HG02642 (cell line): ENCODE data around the gene SS18.
"Not testable (repeated sequence)": the region's sequence is repeated elsewhere in the genome, so short reads cannot be mapped to it uniquely, and the experiment has no call there.

Source experiments
- ATAC-seq: cut with Tn5 transposase; IDR thresholded peaks from one replicate; pipeline ENCODE4 v1.9.1; 2021; ENCODE audit warnings: mild to moderate bottlenecking; ENCODE audit not compliant: unreplicated experiment, poor library complexity

The SS18 gene, protein sequence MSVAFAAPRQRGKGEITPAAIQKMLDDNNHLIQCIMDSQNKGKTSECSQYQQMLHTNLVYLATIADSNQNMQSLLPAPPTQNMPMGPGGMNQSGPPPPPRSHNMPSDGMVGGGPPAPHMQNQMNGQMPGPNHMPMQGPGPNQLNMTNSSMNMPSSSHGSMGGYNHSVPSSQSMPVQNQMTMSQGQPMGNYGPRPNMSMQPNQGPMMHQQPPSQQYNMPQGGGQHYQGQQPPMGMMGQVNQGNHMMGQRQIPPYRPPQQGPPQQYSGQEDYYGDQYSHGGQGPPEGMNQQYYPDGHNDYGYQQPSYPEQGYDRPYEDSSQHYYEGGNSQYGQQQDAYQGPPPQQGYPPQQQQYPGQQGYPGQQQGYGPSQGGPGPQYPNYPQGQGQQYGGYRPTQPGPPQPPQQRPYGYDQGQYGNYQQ

DNA sequence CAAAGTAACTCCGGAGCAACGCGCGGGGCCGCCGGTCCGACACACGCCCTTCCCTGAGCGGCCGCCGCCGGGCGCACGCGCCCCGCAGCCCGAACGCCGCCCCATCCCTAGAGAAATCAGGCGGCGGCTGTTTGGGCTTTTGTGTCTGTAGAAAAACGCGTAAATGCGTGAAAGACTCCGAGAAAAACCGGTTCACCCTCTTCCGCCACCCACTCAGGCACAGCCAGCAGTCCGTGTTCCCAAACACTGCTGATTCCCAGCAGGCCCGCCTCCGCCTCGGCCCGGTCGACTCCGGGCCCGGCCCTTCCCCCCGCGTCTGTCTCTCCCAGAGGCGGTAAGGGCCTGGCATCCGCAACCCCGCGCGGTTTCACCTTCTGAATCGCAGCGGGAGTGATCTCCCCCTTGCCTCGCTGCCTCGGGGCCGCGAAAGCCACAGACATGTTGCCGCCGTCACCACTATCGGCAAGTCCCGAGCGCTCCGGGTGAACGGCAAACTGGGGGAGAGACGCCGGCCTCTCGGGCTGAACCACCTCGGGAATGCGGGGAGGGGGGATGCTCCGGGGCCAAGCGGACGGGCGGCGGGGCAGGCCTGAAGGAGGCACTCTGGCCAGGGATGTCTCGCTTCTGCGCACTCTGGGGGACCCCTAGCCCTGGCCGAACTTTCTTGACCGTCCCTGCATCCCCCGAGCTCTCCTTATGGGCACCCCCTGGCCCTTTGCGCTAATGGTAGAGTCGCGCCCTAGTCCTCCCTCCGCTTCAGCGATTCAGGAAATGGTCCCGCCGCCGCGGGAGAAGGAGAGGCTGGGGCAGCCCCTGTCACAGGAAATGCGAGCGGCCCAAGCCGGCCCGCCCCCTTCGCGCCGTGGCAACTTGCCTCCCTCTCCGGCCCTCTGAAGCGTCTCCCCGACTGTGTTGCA, at the start of gene SS18:
SS18 (minus strand) TSS at position 484 of the 917 bp plus-strand sequence; CDS start at position 440, 44 bp downstream.
- ATAC-seq, result peak; percentile 82

DNA sequence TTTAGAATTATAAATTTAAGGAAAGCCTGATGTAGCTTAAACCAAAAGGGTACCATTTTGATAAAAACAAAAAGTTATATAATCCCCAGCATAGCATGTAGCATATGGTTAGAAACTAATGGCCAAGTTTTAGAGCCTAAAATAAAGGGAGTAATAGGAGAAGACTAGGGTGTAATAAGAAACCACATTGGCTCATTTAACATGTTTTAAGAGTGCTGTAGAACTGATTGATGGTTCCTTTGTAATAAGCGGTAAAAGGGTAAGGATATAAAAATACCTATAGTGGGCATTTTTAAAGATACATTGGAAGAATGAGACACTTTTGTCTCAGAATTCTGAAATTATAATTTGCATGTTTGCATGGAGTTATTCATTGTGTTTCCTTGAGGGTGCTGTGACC, 45.1 kb upstream of the SS18 start:
- ATAC-seq, result no peak

DNA sequence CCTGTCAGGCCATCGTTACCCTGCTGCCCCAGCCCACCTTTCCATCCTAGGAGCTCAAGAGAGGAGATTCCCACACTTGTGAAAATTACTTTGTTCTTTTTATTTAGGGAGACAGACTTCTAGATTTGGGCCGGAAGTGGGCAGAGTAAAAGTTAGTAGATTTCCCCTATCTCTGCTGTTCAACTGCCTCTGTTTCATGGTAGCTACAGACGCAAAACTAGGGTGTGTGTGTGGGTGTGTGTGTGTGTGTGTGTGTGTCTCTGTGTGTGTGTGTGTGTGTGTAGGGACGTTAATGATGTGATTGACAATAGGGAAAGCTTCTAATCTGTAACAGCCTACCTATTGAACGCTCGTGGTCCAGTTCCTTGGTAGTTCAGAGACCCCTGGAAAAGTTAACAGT, 43.7 kb upstream of the SS18 start:
- no peak for ATAC-seq

DNA sequence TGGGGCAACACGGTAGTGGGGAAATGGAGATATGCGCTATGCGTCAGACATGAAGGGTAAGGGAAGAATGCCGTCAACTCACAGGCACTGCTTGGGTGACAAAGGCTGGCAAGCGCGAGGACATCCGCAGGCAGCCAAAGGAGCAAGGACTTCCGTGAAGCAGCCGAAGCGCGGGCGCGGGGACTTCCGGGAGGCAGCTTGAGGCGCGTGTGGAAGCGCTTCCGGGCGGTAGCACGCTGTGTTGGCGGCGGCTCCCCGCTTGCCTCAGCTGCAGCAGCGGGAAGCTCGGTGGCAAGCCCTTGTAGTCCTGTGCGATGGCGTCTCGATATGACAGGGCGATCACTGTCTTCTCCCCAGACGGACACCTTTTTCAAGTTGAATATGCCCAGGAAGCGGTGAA, 43.2 kb upstream of the SS18 start, which contains the start of gene PSMA8:
PSMA8 (plus strand) TSS at position 218 of the 400 bp plus-strand sequence; CDS start at position 315, 97 bp downstream.
- peak; percentile 58 for ATAC-seq

DNA sequence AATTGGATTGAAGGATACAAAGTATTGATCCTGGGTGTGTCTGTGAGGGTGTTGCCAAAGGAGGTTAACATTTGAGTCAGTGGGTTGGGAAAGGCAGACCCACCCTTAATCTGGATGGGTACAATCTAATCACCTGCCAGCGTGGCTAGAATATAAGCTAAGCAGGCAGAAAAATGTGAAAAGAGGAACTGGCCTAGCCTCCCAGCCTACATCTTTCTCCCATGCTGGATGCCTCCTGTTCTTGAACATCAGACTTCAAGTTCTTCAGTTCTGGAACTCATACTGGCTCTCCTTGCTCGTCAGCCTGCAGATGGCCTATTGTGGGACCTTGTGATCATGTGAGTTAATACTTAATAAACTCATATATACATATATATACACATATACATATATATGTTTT, 37.8 kb upstream of the SS18 start:
- ATAC-seq, result not testable (repeated sequence)

DNA sequence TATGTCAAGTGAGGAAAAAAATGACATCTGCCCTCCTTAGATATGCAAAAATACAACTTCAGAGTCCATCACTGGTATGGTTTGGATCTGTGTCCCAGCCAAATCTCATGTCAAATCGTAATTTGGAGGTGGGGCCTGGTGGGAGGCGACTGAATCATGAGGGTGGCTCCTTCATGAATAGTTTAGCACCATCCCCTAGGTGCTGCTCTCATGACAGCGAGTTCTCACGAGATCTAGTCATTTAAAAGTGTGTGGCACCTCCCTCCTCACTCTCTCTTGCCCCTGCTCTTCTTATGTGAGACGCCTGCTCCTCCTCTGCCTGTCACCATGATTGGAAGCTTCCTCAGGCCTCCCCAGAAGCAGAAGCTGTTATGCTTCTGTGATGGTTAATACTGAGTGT, 37.4 kb upstream of the SS18 start:
- ATAC-seq, result no peak

DNA sequence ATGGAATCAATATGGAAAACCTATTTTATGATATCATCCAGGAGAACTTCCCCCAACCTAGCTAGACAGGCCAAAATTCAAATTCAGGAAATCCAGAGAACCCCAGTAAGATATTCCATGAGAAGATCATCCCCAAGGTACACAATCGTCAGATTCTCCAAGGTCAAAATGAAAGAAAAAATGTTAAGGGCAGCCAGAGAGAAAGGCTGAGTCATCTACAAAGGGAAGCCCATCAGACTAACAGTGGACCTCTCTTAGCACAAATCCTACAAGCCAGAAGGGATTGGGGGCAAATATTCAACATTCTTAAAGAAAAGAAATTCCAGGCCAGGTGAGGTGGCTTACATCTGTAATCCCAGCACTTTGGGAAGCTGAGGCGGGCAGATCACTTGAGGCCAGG, 31.6 kb upstream of the SS18 start:
- ATAC-seq, result not testable (repeated sequence)

DNA sequence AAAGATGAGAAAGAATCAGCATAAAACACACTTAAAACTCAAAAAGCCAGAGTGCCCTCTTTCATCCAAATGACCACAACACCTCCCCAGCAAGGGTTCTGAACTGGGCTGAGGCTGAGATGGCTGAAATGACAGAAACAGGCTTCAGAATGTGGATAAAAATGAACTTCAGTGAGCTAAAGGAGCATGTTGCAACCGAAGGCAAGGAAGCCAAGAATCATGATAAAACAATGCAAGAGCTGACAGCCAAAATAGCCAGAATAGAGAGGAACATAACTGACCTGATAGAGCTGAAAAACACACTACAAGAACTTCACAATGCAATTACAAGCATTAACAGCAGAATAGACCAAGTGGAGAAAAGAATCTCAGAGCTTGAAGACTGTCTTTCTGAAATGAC, 31.1 kb upstream of the SS18 start:
- ATAC-seq, result no peak

DNA sequence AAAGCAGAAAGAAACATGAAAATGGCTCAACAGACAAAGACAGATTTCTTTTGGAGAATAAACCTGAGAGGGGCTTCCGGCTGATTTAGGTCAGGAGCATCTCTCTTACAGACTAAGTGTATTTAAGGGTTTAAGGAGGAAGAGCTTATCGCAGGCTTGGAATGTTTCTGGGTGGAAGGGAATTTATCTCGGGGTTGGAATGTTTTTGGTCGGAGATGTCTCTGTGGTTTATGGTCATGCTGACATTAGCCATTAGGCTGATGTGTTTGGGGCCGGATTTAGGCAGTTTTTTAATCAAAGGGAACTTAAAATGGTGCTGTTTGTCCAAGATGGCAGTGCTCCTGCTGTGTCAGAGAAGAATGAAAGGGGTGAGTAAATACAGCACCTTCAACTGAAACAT, 28.8 kb upstream of the SS18 start:
- no peak for ATAC-seq

DNA sequence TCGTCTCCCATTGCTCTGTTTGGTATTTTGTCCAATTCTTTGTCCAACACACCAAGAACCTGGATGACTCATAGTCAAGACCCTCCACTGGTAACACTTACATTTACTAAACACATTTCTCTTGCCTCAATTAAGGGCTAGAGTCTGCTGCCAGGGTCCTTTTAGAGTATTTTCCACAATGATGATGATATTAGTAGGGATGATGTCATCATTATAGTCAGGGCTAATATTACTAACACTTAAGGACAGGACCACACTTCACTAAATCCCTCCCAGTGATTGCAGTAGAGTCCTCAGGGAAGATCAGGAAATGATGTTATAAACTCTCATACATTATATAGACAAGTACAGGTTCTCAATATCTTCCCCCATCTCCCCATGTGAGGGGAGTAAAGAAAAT, 13.6 kb upstream of the SS18 start:
- no peak for ATAC-seq

DNA sequence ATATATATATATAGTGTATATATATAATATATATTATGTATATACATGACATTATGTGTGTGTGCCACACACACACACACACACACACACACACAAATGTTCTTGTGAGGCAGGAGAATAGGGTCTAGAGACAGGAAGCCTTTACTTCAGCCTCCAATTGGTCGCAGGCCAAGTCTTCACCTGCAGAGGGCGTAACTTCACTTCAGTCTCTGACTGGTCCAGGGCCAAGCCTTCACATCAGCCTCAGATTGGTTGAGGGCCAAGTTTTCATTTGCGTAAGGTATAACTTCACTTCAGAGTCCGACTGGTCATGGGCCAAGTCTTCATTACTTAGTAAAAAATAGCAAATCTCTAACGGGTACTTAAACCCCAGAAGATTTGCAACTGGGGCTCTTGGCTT, 13.2 kb upstream of the SS18 start:
- no peak for ATAC-seq

DNA sequence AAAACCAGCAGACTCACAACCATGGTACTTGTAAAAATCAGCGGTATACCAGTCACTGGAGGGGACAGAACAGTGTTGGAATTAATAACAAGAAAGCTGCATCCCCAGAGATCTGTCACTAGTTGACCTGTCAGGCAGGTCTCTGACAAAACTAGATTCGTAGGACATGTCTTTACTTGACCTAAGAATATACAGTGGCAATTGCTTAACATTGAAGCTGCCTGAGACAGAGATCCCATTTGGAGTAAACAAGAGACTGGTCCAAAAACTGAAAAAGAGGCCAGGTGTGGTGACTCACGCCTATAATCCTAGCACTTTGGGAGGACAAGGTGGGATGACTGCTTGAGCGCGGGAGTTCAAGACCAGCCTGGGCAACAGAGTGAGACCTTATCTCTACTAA, 7.2 kb upstream of the SS18 start:
- no peak for ATAC-seq

DNA sequence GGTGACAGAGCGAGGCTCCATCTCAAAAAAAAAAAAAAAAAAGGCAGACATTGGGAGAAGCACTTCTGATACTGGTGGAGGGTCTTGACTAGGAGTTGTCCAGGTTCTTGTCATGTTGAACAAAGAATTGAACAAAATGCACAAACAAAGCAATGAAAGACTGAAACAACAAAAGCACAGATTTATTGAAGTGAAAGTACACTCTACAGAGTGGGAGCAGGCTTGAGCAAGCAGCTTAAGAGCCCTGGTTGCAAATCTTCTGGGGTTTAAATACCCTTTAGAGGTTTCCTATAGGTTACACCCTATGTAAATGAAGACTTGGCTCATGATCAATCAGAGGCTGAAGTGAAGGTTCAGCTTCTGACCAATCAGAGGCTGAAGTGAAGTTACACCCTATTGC, 6.4 kb upstream of the SS18 start:
- no peak for ATAC-seq

DNA sequence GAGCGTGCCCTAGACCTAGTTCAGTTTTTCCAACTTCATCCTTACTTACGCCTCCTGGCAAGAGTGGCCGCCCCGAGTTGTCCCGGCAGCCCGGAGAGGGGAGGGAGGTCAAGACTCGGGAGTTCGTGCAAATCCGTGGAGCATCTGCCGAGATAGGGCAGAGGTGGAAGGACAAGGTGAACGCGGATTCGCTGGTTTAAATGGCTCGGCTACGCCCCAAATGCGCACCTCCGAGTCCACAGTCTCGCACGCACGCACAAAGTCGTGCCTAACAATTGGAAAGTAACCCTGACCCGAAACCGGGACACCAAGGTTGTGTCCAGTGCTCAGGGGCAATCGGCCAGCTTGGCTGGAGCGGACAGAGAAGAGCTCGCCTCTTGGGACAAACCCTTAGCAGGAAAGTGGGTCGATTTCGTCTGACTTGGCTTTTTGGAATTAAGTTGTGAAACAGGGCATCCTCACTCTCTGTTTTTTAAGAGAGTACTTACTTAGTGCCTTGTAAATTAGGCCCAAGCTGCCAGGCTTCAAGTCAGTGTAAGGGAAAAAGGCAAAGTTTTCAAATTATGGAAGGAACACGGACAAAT, 726 bp upstream of the SS18 start:
- peak; percentile 46 for ATAC-seq

DNA sequence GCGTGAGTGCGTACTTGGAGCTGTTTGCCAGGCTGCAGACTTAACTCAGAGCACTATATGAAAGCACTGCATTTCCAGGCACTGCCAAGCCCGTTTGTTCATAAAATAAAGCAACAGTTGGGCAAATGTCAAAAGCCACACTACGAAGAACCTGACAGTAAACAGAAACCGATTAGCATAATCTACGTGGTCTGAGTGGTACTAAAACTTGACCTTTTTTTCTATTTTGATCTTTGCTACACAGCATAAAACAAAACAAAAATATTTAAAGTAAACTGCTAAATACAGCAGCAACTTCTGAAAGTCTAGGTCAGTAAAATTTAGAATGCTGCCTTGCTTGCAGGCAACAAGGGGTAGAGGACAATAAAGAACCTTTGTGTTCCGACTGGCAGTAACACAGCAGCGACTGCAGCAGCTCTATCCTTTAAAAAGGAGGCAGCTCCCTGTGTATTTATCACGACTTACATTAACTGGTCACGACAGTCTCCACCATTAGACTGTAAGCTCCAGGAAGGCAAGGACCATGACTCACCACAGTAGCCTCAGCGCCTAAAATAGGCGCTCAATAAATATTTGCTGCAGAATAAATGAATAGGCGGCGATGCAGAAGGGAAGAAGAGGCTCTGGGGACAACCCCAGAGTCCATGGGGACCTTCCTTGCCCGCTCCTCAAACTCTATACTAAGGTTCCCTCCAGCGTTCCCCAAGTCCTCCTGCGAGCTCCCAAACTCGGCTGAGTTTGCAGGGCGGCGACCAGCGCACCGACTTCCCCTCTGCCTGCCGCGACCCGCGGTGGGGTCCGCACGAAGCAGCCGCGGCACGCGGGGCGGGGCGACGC, 902 bp downstream of the SS18 start:
- peak; percentile 1 for ATAC-seq

DNA sequence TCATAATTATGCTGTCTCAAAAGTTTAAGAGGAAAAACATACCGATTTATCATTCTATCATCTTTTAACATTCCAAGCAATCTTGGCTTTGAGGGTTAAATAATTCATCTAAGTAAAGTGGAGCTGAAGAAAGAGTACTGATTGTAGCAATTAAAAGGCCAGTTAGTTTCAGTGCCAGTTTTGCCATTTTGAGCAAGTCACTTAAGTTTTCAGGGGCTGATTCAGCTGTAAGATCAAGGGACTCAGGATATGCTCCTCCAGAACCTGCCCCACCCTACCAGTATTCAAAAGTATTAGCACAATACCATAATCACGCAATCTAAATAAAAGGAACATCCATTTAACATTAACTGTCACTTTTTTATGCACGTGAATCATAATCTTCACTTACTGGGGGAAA, 1.9 kb downstream of the SS18 start:
- no peak for ATAC-seq

DNA sequence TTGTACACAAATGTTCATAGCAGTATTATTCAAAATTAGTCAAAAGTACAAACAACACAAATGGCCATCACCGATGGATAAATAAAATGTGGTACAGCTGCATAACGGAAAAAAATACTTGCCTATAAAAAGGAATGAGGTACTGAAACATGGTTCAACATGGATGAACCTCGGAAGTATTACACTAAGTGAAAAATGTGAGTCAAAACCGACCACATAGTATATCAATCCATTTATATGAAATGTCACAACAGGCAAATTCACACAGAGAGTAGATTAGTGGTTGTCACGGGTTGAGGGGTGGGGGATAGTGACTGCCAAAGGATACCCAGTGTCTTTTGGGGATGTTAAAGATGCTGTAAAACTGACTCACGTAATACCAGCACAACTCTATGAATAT, 3.5 kb downstream of the SS18 start:
- no peak for ATAC-seq

DNA sequence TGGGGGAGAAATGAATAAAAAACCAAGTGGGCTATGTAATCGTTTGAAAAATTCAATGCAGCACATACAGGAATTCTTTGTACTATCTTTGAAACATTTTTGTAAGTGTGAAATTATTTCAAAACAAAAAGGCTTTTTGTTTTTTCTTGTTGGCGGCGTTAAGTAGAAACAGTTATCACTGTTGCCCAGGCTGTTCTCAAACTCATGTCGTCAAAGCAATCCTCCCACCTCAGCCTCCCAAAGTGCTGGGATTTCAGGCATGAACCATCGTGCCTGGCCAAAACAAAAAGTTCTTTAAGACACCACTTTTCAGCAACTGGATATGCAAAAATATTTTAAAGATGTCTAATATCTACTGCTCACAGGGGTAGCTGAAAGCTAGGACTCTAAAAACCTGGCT, 5.4 kb downstream of the SS18 start:
- no peak for ATAC-seq

DNA sequence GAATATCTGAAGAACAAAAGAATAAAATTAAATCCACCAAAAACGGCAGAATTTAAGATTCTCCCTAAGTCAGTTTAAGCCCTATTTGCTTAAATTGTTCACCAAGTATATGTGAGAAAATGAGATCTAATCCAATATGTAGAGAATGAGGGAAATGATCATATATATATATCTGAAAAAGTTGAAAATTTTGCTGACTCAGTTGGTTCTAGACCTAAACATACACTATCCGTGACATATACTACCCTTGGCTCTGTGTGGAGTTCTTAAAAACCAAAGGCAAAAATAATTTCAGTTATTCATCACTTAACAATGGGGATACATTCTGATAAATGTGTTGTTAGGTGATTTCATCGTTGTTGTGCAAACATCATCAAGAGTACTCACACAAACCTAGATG, 7.3 kb downstream of the SS18 start:
- no peak for ATAC-seq

DNA sequence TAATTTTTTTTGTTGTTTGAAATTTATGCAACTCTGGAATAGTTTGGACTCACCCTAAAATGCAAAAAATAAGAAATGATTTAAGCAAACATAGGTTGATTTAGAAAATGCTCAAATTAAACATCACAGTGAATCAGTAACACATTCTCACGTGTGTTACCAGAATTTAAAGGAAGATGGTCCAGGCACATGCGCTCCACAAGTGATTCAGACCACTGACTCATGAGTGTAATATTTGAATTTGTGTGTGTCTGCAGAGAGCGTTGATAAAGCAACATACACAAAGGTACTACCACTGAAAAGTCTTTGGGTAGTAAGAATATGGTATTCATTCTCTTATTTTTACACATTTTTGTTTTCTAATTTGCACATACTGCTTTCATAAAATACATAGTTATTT, 7.9 kb downstream of the SS18 start:
- ATAC-seq, result no peak
